HG02981 (cell line): ENCODE measurements around the gene UBE2L5.

Experiments
- ATAC-seq: cut with Tn5 transposase; IDR thresholded peaks from one replicate; pipeline ENCODE4 v1.9.1; 2021; ENCODE audit warnings: mild to moderate bottlenecking, moderate library complexity; ENCODE audit not compliant: unreplicated experiment

UBE2L5 gene

DNA sequence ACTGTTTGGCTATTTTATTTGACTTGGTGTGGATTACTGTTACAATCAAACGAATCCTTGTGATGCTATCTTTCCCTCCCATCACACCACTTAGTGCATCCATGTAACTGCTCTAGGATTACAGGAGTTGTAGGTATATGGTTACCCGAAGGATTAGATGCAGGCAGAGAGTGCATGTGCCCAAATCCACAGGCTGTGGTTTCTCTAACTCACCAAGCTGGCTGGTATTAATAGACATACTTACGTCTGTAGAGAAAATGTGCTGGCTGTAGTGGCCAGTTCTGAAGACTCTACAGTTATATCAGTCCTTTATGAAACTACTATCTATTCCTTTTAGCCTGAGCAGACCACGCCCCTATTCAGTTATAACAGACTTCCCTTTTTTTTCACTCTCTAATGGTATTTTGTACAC lies 44.6 kb downstream of the UBE2L5 start:
- no peak for ATAC-seq

GRCh38 chr13:30473675-30474074 lies 51.4 kb downstream of the UBE2L5 start:
- no peak for ATAC-seq

DNA sequence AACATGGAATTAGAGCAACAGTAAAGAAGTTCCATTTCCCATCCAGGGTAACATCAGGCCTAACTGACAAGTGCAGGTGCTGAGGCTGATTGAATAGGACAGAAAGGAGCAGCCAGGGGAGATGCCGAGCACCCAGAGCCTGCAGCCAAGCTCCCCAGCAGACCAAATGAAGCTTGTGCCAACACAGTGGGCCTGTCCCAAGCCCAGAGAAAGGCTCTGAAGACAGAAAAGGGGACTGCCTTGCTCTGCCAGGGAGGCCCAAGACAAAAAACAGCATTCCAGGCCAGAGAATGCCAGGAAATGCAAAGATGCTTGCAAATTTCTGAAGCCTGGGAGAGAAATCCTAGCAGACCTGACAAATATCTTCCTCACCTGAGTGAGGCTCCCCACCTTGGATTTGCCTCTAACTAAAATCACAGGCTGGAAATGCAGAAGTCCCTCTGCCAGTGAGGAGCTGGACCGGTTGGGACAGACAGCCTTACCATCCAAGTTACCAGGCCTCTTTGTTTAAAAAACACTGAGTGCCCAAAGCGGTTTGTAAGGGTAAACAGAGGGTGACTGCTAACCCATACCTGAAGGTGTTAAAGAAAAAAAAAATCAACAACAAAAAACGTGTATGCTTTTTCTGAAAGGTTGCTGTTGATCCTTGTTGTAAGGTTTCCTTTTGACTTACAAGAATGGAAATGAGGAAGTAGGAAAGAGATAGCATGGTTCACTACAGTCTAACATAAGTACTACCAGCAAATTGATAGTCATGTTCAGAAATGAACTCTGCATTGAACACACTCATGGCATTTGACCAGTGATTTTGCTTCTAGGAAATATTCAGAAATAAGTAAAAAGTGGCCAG lies 55.3 kb downstream of the UBE2L5 start:
- peak; percentile 96 for ATAC-seq
